GM19397 (cell line): ENCODE results near the gene OPCML.

Source experiments
- ATAC-seq: cut with Tn5 transposase; IDR thresholded peaks from one replicate; pipeline ENCODE4 v1.9.1; 2021; ENCODE audit warnings: mild to moderate bottlenecking, moderate library complexity; ENCODE audit not compliant: unreplicated experiment

OPCML gene

GRCh38 chr11:133418218-133418617 lies 114.1 kb downstream of the OPCML start:
- no peak for ATAC-seq

DNA sequence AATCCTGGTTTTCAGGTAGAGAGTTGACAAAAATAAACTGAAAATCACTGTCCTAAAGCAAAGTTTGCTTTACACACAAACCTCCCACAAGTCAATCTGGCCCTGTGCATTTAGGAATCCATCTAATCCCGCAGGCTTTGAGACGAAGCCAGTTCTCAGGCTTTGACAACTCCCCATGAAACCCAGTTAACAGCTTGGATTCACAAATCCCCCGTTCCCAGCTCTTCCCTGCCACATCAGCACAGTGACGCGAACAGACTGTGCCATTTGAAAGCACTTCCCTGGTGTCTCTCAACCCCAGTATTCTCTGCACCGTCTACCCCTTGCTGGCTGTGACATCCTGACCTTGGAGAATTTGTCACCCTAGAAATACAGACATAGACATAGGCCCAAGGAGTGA lies 117.8 kb downstream of the OPCML start:
- ATAC-seq: no peak

GRCh38 chr11:133413703-133414102 lies 118.6 kb downstream of the OPCML start:
- no peak for ATAC-seq

GRCh38 chr11:133409799-133410198 lies 122.5 kb downstream of the OPCML start:
- no peak for ATAC-seq

GRCh38 chr11:133408936-133409335 lies 123.4 kb downstream of the OPCML start:
- ATAC-seq: no peak

GRCh38 chr11:133408402-133408801 lies 123.9 kb downstream of the OPCML start:
- ATAC-seq: no peak

DNA sequence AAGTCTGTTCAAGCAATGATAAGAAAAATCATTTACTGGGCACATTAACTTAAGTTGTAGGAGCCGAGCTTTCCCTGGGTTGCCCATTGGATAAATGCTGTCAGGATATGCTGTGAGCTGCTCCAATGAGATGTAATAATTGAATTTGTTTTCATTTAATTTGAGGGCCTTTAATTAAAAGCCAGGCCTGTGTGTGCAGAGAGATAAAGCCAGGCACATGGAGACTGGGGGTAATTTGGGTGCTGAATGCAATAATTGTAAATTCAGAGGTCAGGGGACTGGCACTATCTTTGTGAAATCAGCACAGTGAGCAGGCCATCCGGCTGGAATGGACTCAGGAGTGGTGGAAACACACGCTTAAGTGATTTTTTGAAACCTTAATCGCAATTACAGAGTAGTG lies 125.8 kb downstream of the OPCML start:
- no peak for ATAC-seq

DNA sequence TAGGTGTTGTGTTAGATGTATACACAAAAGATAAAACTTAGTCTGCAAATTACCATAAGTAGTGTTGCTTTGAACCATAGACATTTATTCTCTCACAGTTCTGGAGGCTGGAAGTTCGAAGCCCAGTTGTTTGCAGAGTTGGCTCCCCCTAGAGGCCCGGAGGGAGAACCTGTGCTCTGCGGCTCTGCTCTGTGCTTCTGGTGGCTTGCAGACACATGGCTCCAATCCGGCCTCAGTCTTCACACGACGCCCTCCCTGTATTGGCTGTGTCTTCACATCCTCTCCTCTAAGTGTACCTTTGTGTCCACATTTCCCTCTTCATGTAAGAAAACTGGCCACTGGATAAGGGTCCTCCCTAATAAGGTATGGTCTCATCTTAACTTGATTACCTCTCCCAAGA lies 128.4 kb downstream of the OPCML start:
- ATAC-seq: peak; percentile 57

DNA sequence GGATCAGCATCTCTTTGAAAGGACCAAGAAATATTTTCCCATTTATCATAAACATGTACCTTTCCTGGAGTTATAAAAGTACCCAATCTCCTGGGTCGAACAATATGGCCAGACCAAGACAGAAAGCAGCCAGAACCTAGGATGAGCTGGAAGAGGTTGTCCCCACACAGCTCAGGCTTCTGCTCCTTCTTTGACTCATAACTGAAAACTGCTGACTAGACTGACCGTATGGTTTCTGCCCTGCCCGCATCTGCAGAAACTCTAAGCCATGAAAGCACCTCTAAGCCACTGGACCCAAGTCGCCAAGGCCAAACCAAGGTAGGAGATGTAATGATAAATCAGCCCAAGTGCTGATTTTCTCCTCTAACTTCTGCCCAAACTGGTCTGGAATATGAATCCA lies 129.8 kb downstream of the OPCML start:
- no peak for ATAC-seq

DNA sequence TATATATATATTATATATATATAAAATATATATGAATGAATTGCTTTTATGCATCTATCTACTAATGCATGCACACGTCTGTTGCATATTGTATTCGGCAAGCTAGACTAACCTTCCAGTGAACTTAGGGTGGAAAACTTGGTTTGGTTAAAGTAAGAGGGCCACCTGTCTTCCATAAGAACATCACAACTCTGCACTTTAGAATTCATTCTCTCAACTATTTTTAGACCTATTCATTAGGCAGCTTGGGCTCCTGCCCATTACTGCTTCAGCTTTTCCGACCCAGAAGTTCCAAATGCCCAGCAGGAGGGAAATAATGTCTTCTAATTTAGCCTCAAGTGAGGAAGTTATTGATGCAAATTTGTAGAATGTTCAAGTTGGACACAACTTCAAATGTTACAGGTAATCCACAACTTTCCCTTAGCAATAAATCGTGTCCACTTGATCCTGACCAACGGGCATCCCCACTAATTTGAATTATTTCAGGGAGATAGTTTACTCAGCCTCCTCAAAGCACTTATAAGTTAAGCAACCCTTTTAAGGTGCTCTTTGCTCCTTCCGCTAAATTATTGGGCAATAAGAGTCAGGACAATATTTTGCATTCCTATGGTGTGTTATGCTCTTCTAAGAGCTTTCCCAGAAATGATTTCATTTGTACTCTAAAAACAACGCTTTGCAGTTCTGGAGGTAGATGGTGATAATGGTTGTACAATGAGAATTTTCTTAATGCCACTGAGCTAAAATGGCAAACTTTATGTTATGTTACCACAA lies 132.3 kb downstream of the OPCML start:
- ATAC-seq: no peak

DNA sequence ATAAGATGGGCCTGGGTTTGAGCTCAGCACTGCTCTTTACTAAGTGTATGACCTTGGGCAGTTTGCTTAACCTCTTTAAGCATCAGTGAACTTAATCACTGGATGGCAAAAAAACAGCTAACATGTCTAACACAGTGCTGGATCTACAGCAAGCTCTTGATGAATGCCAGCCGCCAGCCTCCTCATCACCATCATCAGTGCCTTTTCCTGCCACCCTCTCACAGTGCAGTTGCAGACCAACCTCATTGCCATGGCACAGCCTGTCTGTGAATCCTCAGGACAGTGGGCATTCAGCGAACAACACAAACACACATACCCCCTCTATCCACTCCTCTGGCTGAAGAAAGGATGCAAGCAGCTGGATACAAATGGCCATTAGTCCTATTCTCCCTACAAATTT lies 133.0 kb downstream of the OPCML start:
- ATAC-seq: no peak

DNA sequence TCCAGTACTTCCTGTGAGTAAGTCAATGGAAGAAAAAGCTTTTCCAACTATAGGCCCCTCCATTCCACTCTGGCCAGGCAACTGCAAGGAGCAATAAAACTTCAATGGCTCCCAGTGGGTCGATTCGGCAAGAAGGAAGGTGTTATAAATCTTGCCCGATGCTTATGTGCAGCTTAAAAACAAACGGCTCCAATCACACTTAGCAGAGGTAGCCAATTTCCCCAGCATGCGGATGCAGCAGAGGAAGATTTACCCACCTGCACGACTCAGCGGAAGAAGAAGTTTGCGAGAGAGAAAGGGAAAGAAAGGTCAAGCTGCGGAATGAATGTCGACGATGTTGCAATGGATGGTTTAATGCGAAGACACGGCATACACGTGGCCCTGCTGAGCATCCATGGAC lies 141.5 kb downstream of the OPCML start:
- no peak for ATAC-seq

DNA sequence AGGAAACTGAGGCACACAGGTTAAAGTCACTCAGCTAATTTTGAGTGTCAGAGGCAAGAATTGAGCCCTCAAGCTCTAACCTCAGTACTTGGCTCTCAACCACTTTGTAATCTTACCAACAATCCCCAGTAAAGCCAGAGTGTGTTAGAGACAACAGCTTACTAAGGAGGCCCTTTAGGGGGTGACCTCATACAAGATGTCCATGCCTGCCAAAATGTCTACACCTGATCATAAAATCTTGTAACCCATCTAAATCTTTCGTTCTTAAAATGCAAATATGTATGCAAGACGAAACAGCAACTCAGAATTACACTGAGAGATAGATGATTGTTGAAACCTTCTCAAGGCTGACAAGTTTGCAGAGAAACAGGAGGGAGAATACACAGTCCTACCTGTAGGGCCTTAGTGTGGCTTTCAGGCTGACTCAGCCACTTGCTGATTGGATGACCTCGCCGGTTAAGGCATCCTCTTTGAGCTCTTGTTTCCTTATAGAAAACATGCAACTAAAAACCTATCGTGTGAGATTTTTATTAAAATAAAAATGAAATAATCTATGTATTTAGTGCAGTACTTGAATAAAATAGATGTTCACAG lies 143.2 kb downstream of the OPCML start:
- no peak for ATAC-seq

- no peak for ATAC-seq
Observed at GRCh38 chr11:133388260-133388659, 144.0 kb downstream of the OPCML start.

DNA sequence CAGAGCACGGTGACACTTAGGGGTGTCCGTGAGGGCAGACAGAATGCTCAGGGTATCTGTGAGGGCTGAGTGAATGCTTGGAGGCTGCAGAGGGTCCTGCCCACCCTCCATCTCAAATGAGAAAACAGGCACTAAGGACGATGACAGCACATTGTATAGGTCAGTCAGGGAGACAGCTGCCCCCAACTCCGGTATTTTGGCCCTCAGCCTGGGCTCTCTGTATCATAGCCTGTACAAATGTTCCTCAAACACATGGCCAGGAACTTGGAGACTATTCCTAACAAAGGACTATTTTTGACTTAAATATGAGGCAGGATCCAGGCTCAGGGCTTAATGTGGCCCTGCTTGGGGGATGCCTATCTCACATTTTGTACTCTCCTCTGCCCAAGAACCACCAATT lies 145.4 kb downstream of the OPCML start:
- no peak for ATAC-seq

GRCh38 chr11:133386262-133386661 lies 146.0 kb downstream of the OPCML start:
- ATAC-seq: no peak

DNA sequence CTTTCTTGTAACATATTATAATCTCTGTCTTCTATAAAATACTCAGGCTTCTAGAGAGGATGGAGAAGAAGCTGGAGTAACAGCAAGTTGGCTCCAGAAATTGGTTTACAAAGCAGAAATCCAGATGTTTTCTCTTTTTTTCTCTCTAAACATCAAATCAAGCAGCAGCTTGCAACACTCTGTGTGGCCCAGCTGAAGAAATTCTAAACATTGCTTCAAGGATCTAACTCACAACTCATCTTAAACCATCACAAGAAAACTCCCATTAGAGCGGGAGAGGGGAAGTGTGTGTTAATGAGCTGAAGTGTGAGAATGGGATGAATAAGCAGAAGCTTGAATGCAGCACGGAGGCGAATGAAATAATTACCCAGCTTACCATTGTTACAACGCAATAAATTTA lies 146.5 kb downstream of the OPCML start:
- no peak for ATAC-seq

DNA sequence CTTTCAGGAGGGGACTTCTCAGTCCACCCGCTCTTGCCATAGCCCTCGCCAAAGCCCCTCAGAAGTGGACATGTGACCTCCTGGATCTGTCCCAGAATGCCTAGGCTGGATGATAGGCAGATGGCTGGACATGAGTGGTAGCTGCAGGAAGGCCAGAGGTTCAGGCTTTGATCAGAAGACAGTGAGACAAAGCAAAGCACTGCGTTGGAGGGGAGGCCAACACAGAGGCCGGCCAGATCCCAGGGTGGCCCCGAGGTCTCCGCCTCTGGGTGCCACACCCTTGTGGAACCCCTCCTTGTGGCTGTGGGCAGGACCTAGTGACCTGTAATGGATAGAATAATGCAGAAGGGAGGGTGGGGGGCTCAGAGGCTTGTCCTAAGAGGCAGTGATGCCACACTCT lies 147.6 kb downstream of the OPCML start:
- ATAC-seq: no peak

- ATAC-seq: no peak
Observed at GRCh38 chr11:133383689-133384088, 148.6 kb downstream of the OPCML start.

GRCh38 chr11:133383201-133383600 lies 149.1 kb downstream of the OPCML start:
- ATAC-seq: no peak

DNA sequence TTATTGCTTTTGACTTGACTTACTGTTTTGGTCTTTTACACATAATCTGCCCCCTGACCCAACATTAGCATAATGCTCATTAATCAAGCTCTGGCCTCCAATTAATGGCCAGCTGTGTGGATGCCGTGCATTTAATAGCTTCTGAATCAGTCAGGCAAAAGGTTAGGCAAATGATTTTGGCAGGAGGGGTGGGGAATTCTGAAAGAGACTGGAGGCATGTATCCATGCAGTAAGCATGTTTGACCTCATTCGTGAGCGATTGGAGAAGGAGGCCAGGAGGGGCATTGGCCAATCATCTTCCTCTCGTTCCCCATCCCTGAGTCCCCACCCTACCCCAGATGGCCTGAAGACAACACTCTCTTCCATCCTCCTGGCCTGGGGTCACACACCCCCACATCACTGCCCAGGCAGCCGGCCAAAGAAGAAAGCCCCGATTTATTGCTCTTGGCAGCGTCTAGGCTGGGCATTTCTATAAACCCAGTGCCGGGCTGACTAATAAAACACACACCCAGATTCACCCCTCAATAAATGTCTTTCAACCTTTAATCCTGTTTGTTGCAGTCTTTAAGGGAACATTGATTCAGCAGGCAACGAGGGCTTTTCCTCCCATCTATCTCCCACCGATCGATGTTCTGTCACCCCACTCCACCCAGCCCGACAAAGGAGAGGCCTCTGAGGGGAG lies 150.0 kb downstream of the OPCML start:
- ATAC-seq: no peak

GRCh38 chr11:133381761-133382130 lies 150.6 kb downstream of the OPCML start:
- no peak for ATAC-seq
